B cell (primary cell): ENCODE results near the gene FRMPD2. TPM values are rescaled to one million over a fixed set of nuclear protein-coding genes. Genes with fewer than 3 reads are reported as not detected.
"Not testable (repeated sequence)": the region's sequence is repeated elsewhere in the genome, so short reads cannot be mapped to it uniquely, and the experiment has no call there.

Source experiments
- ATAC-seq: fragments of 200-7000 bp; cut with Tn5 transposase; one replicate; pipeline ENCODE4 v1.10.0; 2021; ENCODE audit warnings: low read depth, mild to moderate bottlenecking, moderate number of reproducible peaks, moderate library complexity
- CTCF ChIA-PET: fragments of 350-600 bp; sonication (Branson Sonifier 250); formaldehyde crosslinking; loops from one replicate; lab custom pipeline; 2021; ENCODE audit warnings: antibody characterized with exemption, inconsistent platforms; lab: Charles Lee
- POLR2A ChIA-PET: fragments of 350-600 bp; sonication (Branson Sonifier 250); formaldehyde crosslinking; loops from one replicate; lab custom pipeline; 2021; ENCODE audit warnings: antibody characterized with exemption; lab: Charles Lee
- DNase-seq: peaks from one replicate; pipeline ENCODE4 v3.0.0; 2013
- H2AFZ ChIP-seq: 2 replicates; pipeline ENCODE4 v1.6.1; 2012; ENCODE audit warnings: mild to moderate bottlenecking, low read depth, low read length; ENCODE audit not compliant: insufficient read depth, poor library complexity, severe bottlenecking
- H3K27ac ChIP-seq, 2 donors: 1 replicate in 1 of 2; 2 replicates in 1 of 2; pipeline ENCODE4 v1.5.1; 2012 to 2013; ENCODE audit warnings: low read length in 2 of 2, mild to moderate bottlenecking in 2 of 2, moderate library complexity in 1 of 2
- H3K27me3 ChIP-seq, 4 experiments: fragments of 200-600 bp in 1 of 4; sonication (generic) in 1 of 4; replicated peaks in 1 of 4; 1 replicate in 2 of 4; 2 replicates in 2 of 4; pipeline versions ENCODE4 v1.6.1 to v1.7.0; 2013 to 2016; ENCODE audit warnings: low read length in 3 of 4, mild to moderate bottlenecking in 2 of 4, mixed read lengths in 1 of 4, moderate library complexity in 1 of 4; ENCODE audit not compliant: insufficient read depth in 4 of 4, control insufficient read depth in 3 of 4; ENCODE audit errors: control extremely low read depth in 1 of 4
- H3K36me3 ChIP-seq, 2 experiments: replicated peaks in 1 of 2; 1 replicate in 1 of 2; 2 replicates in 1 of 2; pipeline versions ENCODE4 v1.6.1 to v1.7.1; 2013; ENCODE audit warnings: low read length in 1 of 2; ENCODE audit not compliant: insufficient read depth in 2 of 2, control insufficient read depth in 1 of 2; ENCODE audit errors: control extremely low read depth in 1 of 2, extremely low read depth in 1 of 2
- H3K4me1 ChIP-seq, 2 donors: fragments of 200-600 bp in 1 of 2; sonication (generic) in 1 of 2; 1 replicate in 1 of 2; 2 replicates in 1 of 2; pipeline versions ENCODE4 v1.5.1 to v1.6.1; 2013 to 2017; ENCODE audit warnings: low read length in 2 of 2; ENCODE audit not compliant: control insufficient read depth in 2 of 2, insufficient read depth in 2 of 2
- H3K4me2 ChIP-seq: replicated peaks from 2 replicates; pipeline ENCODE3; 2012; ENCODE audit warnings: mild to moderate bottlenecking, low read depth, low read length; ENCODE audit not compliant: poor library complexity, severe bottlenecking
- H3K4me3 ChIP-seq, 5 experiments: fragments of 200-600 bp in 1 of 5; sonication (generic) in 1 of 5; 1 replicate in 3 of 5; 2 replicates in 2 of 5; pipeline versions ENCODE4 v1.5.1 to v1.7.0; 2011 to 2016; ENCODE audit warnings: low read length in 4 of 5, mild to moderate bottlenecking in 4 of 5, low read depth in 2 of 5, control low read depth in 1 of 5, moderate library complexity in 1 of 5; ENCODE audit not compliant: insufficient read depth in 1 of 5; ENCODE audit errors: control extremely low read depth in 1 of 5, extremely low read depth in 1 of 5
- H3K79me2 ChIP-seq: fragments of 200-600 bp; sonication (generic); one replicate; pipeline ENCODE4 v1.6.0; 2016; ENCODE audit warnings: low read length; ENCODE audit not compliant: control insufficient read depth, insufficient read depth
- H3K9ac ChIP-seq: fragments of 200-600 bp; sonication (generic); 2 replicates; pipeline ENCODE4 v1.6.1; 2017; ENCODE audit warnings: mild to moderate bottlenecking, low read length, moderate library complexity
- H3K9me3 ChIP-seq, 3 donors: one replicate each; pipeline versions ENCODE4 v1.6.1 to v1.7.1; 2013; ENCODE audit warnings: low read length in 2 of 3; ENCODE audit not compliant: control insufficient read depth in 2 of 3, insufficient read depth in 1 of 3; ENCODE audit errors: control extremely low read depth in 1 of 3
- H4K20me1 ChIP-seq: 2 replicates; pipeline ENCODE4 v1.6.0; 2012; ENCODE audit warnings: mild to moderate bottlenecking, low read length; ENCODE audit not compliant: insufficient read depth, control insufficient read depth, poor library complexity, severe bottlenecking
- H3K27ac Mint-ChIP-seq: one replicate; pipeline ENCODE4 v1.8.0; 2021; ENCODE audit warnings: mixed read lengths
- H3K27me3 Mint-ChIP-seq: one replicate; pipeline ENCODE4 v1.8.0; 2021; ENCODE audit warnings: mixed read lengths
- H3K4me1 Mint-ChIP-seq: one replicate; pipeline ENCODE4 v1.8.0; 2021; ENCODE audit warnings: mixed read lengths
- H3K4me3 Mint-ChIP-seq: one replicate; pipeline ENCODE4 v1.8.0; 2021; ENCODE audit warnings: mixed read lengths
- H3K9me3 Mint-ChIP-seq: one replicate; pipeline ENCODE4 v1.8.0; 2022; ENCODE audit warnings: mixed read lengths; ENCODE audit not compliant: insufficient read depth
- WGBS: methylation state at CpG from one replicate; pipeline ENCODE4 v1.1.5; 2013; ENCODE audit warnings: missing lambda C conversion rate; ENCODE audit not compliant: insufficient coverage; 5-methylcytosine and 5-hydroxymethylcytosine counted together
- intact Hi-C: fragments of 100-400 bp; cut with micrococcal nuclease; formaldehyde crosslinking; loops from one replicate; pipeline ENCODE4 v1.10.0; 2022
- polyA plus RNA-seq: library from polyadenylated mRNA; depleted of rRNA; stranded (reverse); fragments of >200 nt; gene quantifications from 2 replicates; pipeline ENCODE4 v1.2.3, GENCODE V29; 2012
- total RNA-seq, 2 donors: library from RNA; stranded (reverse); fragments of 120-200 nt in 1 of 2; gene quantifications; 1 replicate in 1 of 2; 2 replicates in 1 of 2; pipeline versions ENCODE4 v1.2.3 to v1.2.4, GENCODE V29; 2013 to 2022

FRMPD2 gene
- total and polyA plus RNA-seq, 2 donors (not counting 1 experiment from before 2014, with no cell fraction given): not detected

GRCh38 chr10:48160163-48160562 is 114.3 kb downstream of the FRMPD2 start:
- H3K4me1 ChIP-seq, H3K4me2 ChIP-seq, DNase-seq, H2AFZ ChIP-seq, H3K9me3 Mint-ChIP-seq, H3K79me2 ChIP-seq, H3K27ac ChIP-seq, POLR2A ChIA-PET, H3K9ac ChIP-seq, H3K9me3 ChIP-seq, ATAC-seq, intact Hi-C loops, CTCF ChIA-PET, H3K27ac Mint-ChIP-seq, H3K36me3 ChIP-seq, H4K20me1 ChIP-seq, H3K4me3 ChIP-seq, H3K4me3 Mint-ChIP-seq, H3K27me3 Mint-ChIP-seq, H3K27me3 ChIP-seq, H3K4me1 Mint-ChIP-seq: not testable (repeated sequence)
- WGBS: no CpG with 5 or more reads among the region's 6 CpGs

GRCh38 chr10:48154211-48155140 is 120.0 kb downstream of the FRMPD2 start:
- H4K20me1 ChIP-seq, H3K9ac ChIP-seq, POLR2A ChIA-PET, H3K27ac Mint-ChIP-seq, ATAC-seq, H3K4me1 ChIP-seq, H3K27me3 ChIP-seq, H3K4me2 ChIP-seq, CTCF ChIA-PET, H3K36me3 ChIP-seq, H3K9me3 ChIP-seq, H3K4me3 ChIP-seq, H3K27me3 Mint-ChIP-seq, H3K27ac ChIP-seq, H2AFZ ChIP-seq, H3K4me3 Mint-ChIP-seq, H3K4me1 Mint-ChIP-seq, H3K79me2 ChIP-seq, intact Hi-C loops, DNase-seq, H3K9me3 Mint-ChIP-seq: not testable (repeated sequence)
- no CpG with 5 or more reads among the region's 6 CpGs for WGBS

- H3K27me3 ChIP-seq, intact Hi-C loops, H3K4me3 ChIP-seq, H3K27ac Mint-ChIP-seq, ATAC-seq, H3K4me1 Mint-ChIP-seq, H3K79me2 ChIP-seq, H4K20me1 ChIP-seq, H2AFZ ChIP-seq, H3K9me3 Mint-ChIP-seq, H3K27me3 Mint-ChIP-seq, H3K4me2 ChIP-seq, H3K9me3 ChIP-seq, H3K4me3 Mint-ChIP-seq, H3K9ac ChIP-seq, H3K36me3 ChIP-seq, H3K4me1 ChIP-seq, H3K27ac ChIP-seq, CTCF ChIA-PET, DNase-seq, POLR2A ChIA-PET: not testable (repeated sequence)
- no CpG with 5 or more reads among the region's 3 CpGs for WGBS
These were observed 126.9 kb downstream of the FRMPD2 start for GRCh38 chr10:48147643-48148042.
